Endodermal cell (in vitro differentiated cells): ENCODE results near the gene P2RY2. TPM values are rescaled to one million over a fixed set of nuclear protein-coding genes. Genes with fewer than 3 reads are reported as not detected.

Source experiments
- DNase-seq: peaks from one replicate; pipeline ENCODE4 v3.0.0-alpha.2; 2017
- H3K27ac ChIP-seq: 2 replicates; pipeline ENCODE4 v1.5.1; 2013; ENCODE audit warnings: mild to moderate bottlenecking, low read depth, low read length, moderate library complexity
- H3K27me3 ChIP-seq: 2 replicates; pipeline ENCODE4 v1.6.1; 2013; ENCODE audit warnings: mild to moderate bottlenecking, low read length, moderate library complexity; ENCODE audit not compliant: insufficient read depth, control insufficient read depth, poor library complexity, severe bottlenecking
- H3K36me3 ChIP-seq: 2 replicates; pipeline ENCODE4 v1.7.0; 2013; ENCODE audit warnings: mild to moderate bottlenecking, low read length, moderate library complexity; ENCODE audit not compliant: control insufficient read depth, insufficient read depth
- H3K4me1 ChIP-seq: one replicate; pipeline ENCODE4 v1.7.0; 2013; ENCODE audit warnings: low read length; ENCODE audit not compliant: control insufficient read depth, insufficient read depth
- H3K4me3 ChIP-seq: 2 replicates; pipeline ENCODE4 v1.5.1; 2013; ENCODE audit warnings: mild to moderate bottlenecking, low read length, moderate library complexity
- H3K9ac ChIP-seq: 2 replicates; pipeline ENCODE4 v1.6.1; 2013; ENCODE audit warnings: mild to moderate bottlenecking, low read length, moderate library complexity; ENCODE audit not compliant: poor library complexity, severe bottlenecking; ENCODE audit errors: extremely low read depth
- H3K9me3 ChIP-seq: 2 replicates; pipeline ENCODE4 v1.6.1; 2013; ENCODE audit warnings: mild to moderate bottlenecking, low read length, moderate library complexity; ENCODE audit not compliant: control insufficient read depth
- H3K27ac Mint-ChIP-seq: 2 replicates; pipeline ENCODE4 v1.8.0; 2020; ENCODE audit warnings: mixed read lengths
- H3K27me3 Mint-ChIP-seq: 2 replicates; pipeline ENCODE4 v1.8.0; 2021; ENCODE audit warnings: mild to moderate bottlenecking, mixed read lengths; ENCODE audit not compliant: insufficient read depth
- H3K36me3 Mint-ChIP-seq: 2 replicates; pipeline ENCODE4 v1.8.0; 2020; ENCODE audit warnings: low read depth, mixed read lengths
- H3K4me1 Mint-ChIP-seq: 2 replicates; pipeline ENCODE4 v1.8.0; 2020; ENCODE audit warnings: mixed read lengths
- H3K4me3 Mint-ChIP-seq: 2 replicates; pipeline ENCODE4 v1.8.0; 2020; ENCODE audit warnings: mild to moderate bottlenecking, moderate library complexity, mixed read lengths
- H3K9me3 Mint-ChIP-seq: 2 replicates; pipeline ENCODE4 v1.8.0; 2020; ENCODE audit warnings: mild to moderate bottlenecking, mixed read lengths
- WGBS, 2 experiments: methylation state at CpG; one replicate each; pipeline versions ENCODE4 v1.1.5 to v1.1.7; 2013; ENCODE audit warnings: missing lambda C conversion rate in 2 of 2, mixed read lengths in 1 of 2; ENCODE audit not compliant: insufficient coverage in 1 of 2, insufficient read length in 1 of 2; 5-methylcytosine and 5-hydroxymethylcytosine counted together
- total RNA-seq, 2 donors: library from RNA; stranded (reverse); fragmentation: NEBNext Ultra II Directional in 1 of 2; extraction: Animal tissue kit (Norgen Biotek cat#: 25700) in 1 of 2; gene quantifications; 2 replicates in 1 of 2; 3 replicates in 1 of 2; pipeline ENCODE4 v1.2.1, GENCODE V29; 2021
- TF ChIP-seq, protein P1 (sequence below): fragments of 200-600 bp; sonication (generic); conservative IDR thresholded peaks from 2 replicates; pipeline ENCODE4 v1.5.0; 2021; ENCODE audit warnings: antibody characterized with exemption, mild to moderate bottlenecking

P2RY2 gene
- total RNA-seq, 2 donors from 2014 or later = 0.60 to 0.62 TPM

DNA sequence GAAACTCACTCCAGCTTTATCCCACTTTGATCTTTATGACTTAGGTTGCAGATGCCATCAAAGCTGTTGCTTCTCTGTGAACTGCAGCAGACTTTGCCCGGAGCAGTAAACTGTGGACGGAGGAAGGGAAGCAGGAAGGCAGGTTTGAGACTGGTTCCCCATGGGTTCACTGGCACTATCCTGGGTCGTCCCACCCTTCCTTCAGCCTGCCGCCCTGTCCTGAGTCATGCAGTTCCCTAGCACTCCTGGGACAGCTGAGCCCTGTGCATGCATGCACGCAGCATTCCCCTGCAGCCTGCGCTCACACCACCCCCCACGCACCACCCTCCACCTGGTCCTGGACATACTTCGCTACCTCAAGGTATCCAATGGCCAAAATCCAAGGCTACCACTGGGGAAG lies 23.5 kb upstream of the P2RY2 start:
- Histone ChIP-seq H3K27ac (no peak overlapping the region), H3K9me3 (no peaks in the 10 kb centered on the region), H3K36me3 (no peaks in the 10 kb centered on the region), H3K27me3 (no peaks in the 10 kb centered on the region), H3K9ac (no peak overlapping the region), H3K4me3 (no peak overlapping the region), H3K4me1 (no peaks in the 10 kb centered on the region)
- DNase-seq = no peak
- no peaks in the 10 kb centered on the region for H3K9me3 Mint-ChIP-seq
- TF ChIP-seq, protein P1, sequence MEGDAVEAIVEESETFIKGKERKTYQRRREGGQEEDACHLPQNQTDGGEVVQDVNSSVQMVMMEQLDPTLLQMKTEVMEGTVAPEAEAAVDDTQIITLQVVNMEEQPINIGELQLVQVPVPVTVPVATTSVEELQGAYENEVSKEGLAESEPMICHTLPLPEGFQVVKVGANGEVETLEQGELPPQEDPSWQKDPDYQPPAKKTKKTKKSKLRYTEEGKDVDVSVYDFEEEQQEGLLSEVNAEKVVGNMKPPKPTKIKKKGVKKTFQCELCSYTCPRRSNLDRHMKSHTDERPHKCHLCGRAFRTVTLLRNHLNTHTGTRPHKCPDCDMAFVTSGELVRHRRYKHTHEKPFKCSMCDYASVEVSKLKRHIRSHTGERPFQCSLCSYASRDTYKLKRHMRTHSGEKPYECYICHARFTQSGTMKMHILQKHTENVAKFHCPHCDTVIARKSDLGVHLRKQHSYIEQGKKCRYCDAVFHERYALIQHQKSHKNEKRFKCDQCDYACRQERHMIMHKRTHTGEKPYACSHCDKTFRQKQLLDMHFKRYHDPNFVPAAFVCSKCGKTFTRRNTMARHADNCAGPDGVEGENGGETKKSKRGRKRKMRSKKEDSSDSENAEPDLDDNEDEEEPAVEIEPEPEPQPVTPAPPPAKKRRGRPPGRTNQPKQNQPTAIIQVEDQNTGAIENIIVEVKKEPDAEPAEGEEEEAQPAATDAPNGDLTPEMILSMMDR = no peak
- WGBS, 2 experiments = 88% methylated on average over 5 to 8 of the region's 8 CpGs
- H3K4me3 Mint-ChIP-seq = no peak overlapping the region
- H3K27me3 Mint-ChIP-seq = no peaks in the 10 kb centered on the region
- H3K36me3 Mint-ChIP-seq = no peaks in the 10 kb centered on the region
- H3K4me1 Mint-ChIP-seq = peaks cover 6% of the 10 kb centered on the region
- no peak overlapping the region for H3K27ac Mint-ChIP-seq

DNA sequence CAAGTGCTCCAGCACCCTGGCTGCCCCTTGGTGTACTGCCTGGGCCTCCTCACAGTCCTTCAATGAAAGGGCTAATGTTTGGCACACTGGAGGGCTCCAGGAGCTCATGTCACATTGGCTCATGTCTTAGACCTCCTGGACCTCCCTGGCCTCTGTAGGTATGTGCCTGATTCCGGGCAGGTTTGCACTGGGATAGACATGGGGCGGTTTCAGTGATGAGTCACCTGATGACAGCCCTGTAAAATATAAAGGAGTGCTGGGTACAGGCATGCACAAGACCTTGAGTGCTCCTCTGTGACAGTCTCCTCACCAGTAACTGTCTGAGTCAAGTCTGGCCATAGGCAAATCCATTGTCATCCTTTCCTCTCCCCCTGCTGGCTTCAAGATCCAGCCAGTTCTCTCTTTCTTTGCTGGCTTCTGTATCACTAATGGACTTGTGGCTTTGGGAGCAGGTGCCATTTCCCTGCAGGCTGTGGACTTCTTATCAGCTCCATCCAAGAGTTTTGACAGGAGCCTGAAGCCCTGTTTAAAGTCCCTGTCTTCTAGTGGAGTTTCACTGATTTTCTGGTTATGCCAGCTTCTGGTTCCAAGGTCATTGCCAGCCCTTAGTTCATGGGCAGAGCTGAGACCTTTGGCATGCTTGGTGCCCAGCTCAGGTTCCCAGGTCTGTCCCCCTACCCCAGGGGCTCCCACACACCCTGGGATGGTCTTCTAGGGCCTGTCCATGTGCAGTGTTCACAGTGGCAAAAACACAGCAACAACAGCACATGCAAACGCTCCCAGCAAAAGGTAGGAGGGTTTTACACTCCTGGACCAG lies 22.7 kb upstream of the P2RY2 start:
- no peak overlapping the region for H3K4me3 Mint-ChIP-seq
- 87 to 88% methylated on average over 1 to 3 of the region's 3 CpGs for WGBS, 2 experiments
- DNase-seq = no peak
- no peaks in the 10 kb centered on the region for H3K36me3 Mint-ChIP-seq
- no peaks in the 10 kb centered on the region for H3K27me3 Mint-ChIP-seq
- H3K4me1 Mint-ChIP-seq = peaks cover 13% of the 10 kb centered on the region
- no peak overlapping the region for H3K27ac Mint-ChIP-seq
- H3K9me3 Mint-ChIP-seq = no peaks in the 10 kb centered on the region
- Histone ChIP-seq H3K9me3 (no peaks in the 10 kb centered on the region), H3K27ac (no peak overlapping the region), H3K36me3 (no peaks in the 10 kb centered on the region), H3K4me1 (peaks cover 7% of the 10 kb centered on the region), H3K27me3 (no peaks in the 10 kb centered on the region), H3K4me3 (no peak overlapping the region), H3K9ac (no peak overlapping the region)
- TF ChIP-seq, protein P1 = no peak

DNA sequence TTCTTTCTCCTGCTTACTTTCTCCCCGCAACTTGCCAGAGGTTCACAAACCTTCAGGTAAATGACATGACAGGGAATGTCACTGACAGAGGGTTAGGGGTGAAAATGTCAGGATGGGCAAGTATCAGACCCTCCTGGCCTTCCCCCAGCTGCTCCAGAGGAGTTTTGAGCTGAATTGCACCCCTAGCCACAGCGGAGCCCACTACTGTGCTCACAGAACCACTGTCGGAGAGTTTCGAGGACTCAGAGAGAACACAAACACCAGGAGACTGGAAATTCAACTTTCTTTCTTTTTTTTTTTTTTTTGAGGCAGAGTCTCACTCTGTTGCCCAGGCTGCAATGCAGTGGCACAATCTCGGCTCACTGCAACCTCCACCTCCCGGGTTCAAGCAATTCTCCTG lies 21.5 kb upstream of the P2RY2 start:
- H3K4me3 Mint-ChIP-seq = no peak overlapping the region
- Histone ChIP-seq H3K27ac (no peak overlapping the region), H3K9me3 (no peaks in the 10 kb centered on the region), H3K9ac (no peak overlapping the region), H3K36me3 (no peaks in the 10 kb centered on the region), H3K4me3 (no peak overlapping the region), H3K4me1 (peaks cover 16% of the 10 kb centered on the region), H3K27me3 (no peaks in the 10 kb centered on the region)
- no peak overlapping the region for H3K27ac Mint-ChIP-seq
- H3K4me1 Mint-ChIP-seq = peaks cover 24% of the 10 kb centered on the region
- H3K36me3 Mint-ChIP-seq = no peaks in the 10 kb centered on the region
- H3K9me3 Mint-ChIP-seq = no peaks in the 10 kb centered on the region
- WGBS, 2 experiments = 96 to 100% methylated on average over 3 to 6 of the region's 6 CpGs
- TF ChIP-seq, protein P1 = no peak
- H3K27me3 Mint-ChIP-seq = no peaks in the 10 kb centered on the region
- DNase-seq = no peak
